Skeletal muscle tissue (tissue), 4 donors: Measurements from ENCODE around the gene TAGLN. TPM values are rescaled to one million over a fixed set of nuclear protein-coding genes. Genes with fewer than 3 reads are reported as not detected.

Experiments
- H3K27ac ChIP-seq: one replicate; pipeline ENCODE4 v1.7.0; 2013; ENCODE audit warnings: mild to moderate bottlenecking, low read depth, low read length, inconsistent platforms
- H3K27me3 ChIP-seq, 3 donors: one replicate each; pipeline ENCODE4 v1.7.0; 2013; ENCODE audit warnings: low read length in 3 of 3; ENCODE audit not compliant: control insufficient read depth in 3 of 3, insufficient read depth in 3 of 3
- H3K36me3 ChIP-seq, 3 donors: one replicate each; pipeline ENCODE4 v1.7.0; 2013; ENCODE audit warnings: low read length in 3 of 3; ENCODE audit not compliant: control insufficient read depth in 3 of 3, insufficient read depth in 3 of 3
- H3K4me1 ChIP-seq, 3 donors: one replicate each; pipeline ENCODE4 v1.7.0; 2013; ENCODE audit warnings: low read length in 3 of 3, mild to moderate bottlenecking in 3 of 3; ENCODE audit not compliant: control insufficient read depth in 3 of 3, insufficient read depth in 3 of 3
- H3K4me3 ChIP-seq, 3 donors: one replicate each; pipeline ENCODE4 v1.7.0; 2013; ENCODE audit warnings: low read length in 3 of 3
- H3K9ac ChIP-seq, 3 donors: one replicate each; pipeline ENCODE4 v1.7.0; 2013; ENCODE audit warnings: low read length in 3 of 3, mild to moderate bottlenecking in 3 of 3, moderate library complexity in 2 of 3, low read depth in 1 of 3
- H3K9me3 ChIP-seq, 3 donors: one replicate each; pipeline ENCODE4 v1.7.0; 2013; ENCODE audit warnings: low read length in 3 of 3; ENCODE audit not compliant: control insufficient read depth in 3 of 3
- total RNA-seq: library from RNA; depleted of rRNA; stranded (reverse); fragments of >200 nt; gene quantifications from one replicate; pipeline ENCODE4 v1.2.3, GENCODE V29; 2014
- donor health status: Osteomylitis.

Gene TAGLN
- total RNA-seq, 1 donor from 2014 or later, result 103 TPM

- Histone ChIP-seq H3K9ac (no peak overlapping the region), H3K4me1 (peaks cover 0 to 2% (median 0%) of the 10 kb centered on the region in 3 donors), H3K36me3 (peaks cover 66 to 75% (median 74%) of the 10 kb centered on the region in 3 donors), H3K27me3 (no peaks in the 10 kb centered on the region), H3K27ac (no peak overlapping the region), H3K4me3 (no peak overlapping the region), H3K9me3 (no peaks in the 10 kb centered on the region)
Observed at GRCh38 chr11:117187428-117187798, 11.8 kb upstream of the TAGLN start.

- H3K36me3 ChIP-seq, result peaks cover 68 to 76% (median 74%) of the 10 kb centered on the region in 3 donors
- H3K9ac ChIP-seq, result no peak overlapping the region
- peaks cover 0 to 2% (median 0%) of the 10 kb centered on the region in 3 donors for H3K4me1 ChIP-seq
- no peak overlapping the region for H3K4me3 ChIP-seq
- no peaks in the 10 kb centered on the region for H3K9me3 ChIP-seq
- no peak overlapping the region for H3K27ac ChIP-seq
- H3K27me3 ChIP-seq, result no peaks in the 10 kb centered on the region
Observed at GRCh38 chr11:117187799-117188481, 11.2 kb upstream of the TAGLN start.

GRCh38 chr11:117188620-117189081 lies 10.5 kb upstream of the TAGLN start:
- H3K9me3 ChIP-seq, result no peaks in the 10 kb centered on the region
- H3K4me1 ChIP-seq, result peaks cover 0 to 2% (median 0%) of the 10 kb centered on the region in 3 donors
- H3K9ac ChIP-seq, result no peak overlapping the region
- no peak overlapping the region for H3K27ac ChIP-seq
- H3K27me3 ChIP-seq, result no peaks in the 10 kb centered on the region
- peaks cover 70 to 80% (median 79%) of the 10 kb centered on the region in 3 donors for H3K36me3 ChIP-seq
- no peak overlapping the region for H3K4me3 ChIP-seq

GRCh38 chr11:117189191-117189940 lies 9.8 kb upstream of the TAGLN start:
- Histone ChIP-seq H3K36me3 (peaks cover 63 to 74% (median 73%) of the 10 kb centered on the region in 3 donors), H3K27ac (no peak overlapping the region), H3K9ac (no peak overlapping the region), H3K4me1 (peaks cover 0 to 4% (median 4%) of the 10 kb centered on the region in 3 donors), H3K27me3 (no peaks in the 10 kb centered on the region), H3K9me3 (no peaks in the 10 kb centered on the region), H3K4me3 (no peak overlapping the region)

GRCh38 chr11:117189941-117190544 lies 9.1 kb upstream of the TAGLN start:
- no peak overlapping the region for H3K4me3 ChIP-seq
- no peaks in the 10 kb centered on the region for H3K9me3 ChIP-seq
- peaks cover 62 to 74% (median 73%) of the 10 kb centered on the region in 3 donors for H3K36me3 ChIP-seq
- H3K27me3 ChIP-seq, result no peaks in the 10 kb centered on the region
- no peak overlapping the region for H3K9ac ChIP-seq
- H3K27ac ChIP-seq, result no peak overlapping the region
- H3K4me1 ChIP-seq, result peaks cover 0 to 6% (median 4%) of the 10 kb centered on the region in 3 donors

- H3K4me3 ChIP-seq, result no peak overlapping the region
Observed at GRCh38 chr11:117191680-117192400, 7.3 kb upstream of the TAGLN start.

GRCh38 chr11:117192401-117192875 lies 6.7 kb upstream of the TAGLN start:
- peak overlapping the region in 1 of 3 donors; percentile 43 for H3K9ac ChIP-seq
- H3K9me3 ChIP-seq, result no peaks in the 10 kb centered on the region
- peaks cover 58 to 70% (median 62%) of the 10 kb centered on the region in 3 donors for H3K36me3 ChIP-seq
- no peak overlapping the region for H3K4me3 ChIP-seq
- peaks cover 0 to 9% (median 4%) of the 10 kb centered on the region in 3 donors for H3K4me1 ChIP-seq
- no peak overlapping the region for H3K27ac ChIP-seq
- H3K27me3 ChIP-seq, result no peaks in the 10 kb centered on the region

More at GRCh38 chr11:117191680-117192400, 7.3 kb upstream of the TAGLN start:
- Histone ChIP-seq H3K27me3 (no peaks in the 10 kb centered on the region), H3K9me3 (no peaks in the 10 kb centered on the region), H3K9ac (no peak overlapping the region), H3K27ac (no peak overlapping the region), H3K4me1 (peaks cover 0 to 6% (median 4%) of the 10 kb centered on the region in 3 donors), H3K36me3 (peaks cover 61 to 74% (median 68%) of the 10 kb centered on the region in 3 donors)

GRCh38 chr11:117193130-117194020 lies 5.8 kb upstream of the TAGLN start:
- Histone ChIP-seq H3K27ac (no peak overlapping the region), H3K27me3 (no peaks in the 10 kb centered on the region), H3K4me3 (no peak overlapping the region), H3K9ac (no peak overlapping the region), H3K36me3 (peaks cover 52 to 63% (median 53%) of the 10 kb centered on the region in 3 donors), H3K4me1 (peaks cover 8 to 17% (median 9%) of the 10 kb centered on the region in 3 donors), H3K9me3 (no peaks in the 10 kb centered on the region)
